ENCODE data around the gene GID4.
"Not testable (repeated sequence)": the region's sequence is repeated elsewhere in the genome, so short reads cannot be mapped to it uniquely, and the experiment has no call there.

The GID4 gene

DNA sequence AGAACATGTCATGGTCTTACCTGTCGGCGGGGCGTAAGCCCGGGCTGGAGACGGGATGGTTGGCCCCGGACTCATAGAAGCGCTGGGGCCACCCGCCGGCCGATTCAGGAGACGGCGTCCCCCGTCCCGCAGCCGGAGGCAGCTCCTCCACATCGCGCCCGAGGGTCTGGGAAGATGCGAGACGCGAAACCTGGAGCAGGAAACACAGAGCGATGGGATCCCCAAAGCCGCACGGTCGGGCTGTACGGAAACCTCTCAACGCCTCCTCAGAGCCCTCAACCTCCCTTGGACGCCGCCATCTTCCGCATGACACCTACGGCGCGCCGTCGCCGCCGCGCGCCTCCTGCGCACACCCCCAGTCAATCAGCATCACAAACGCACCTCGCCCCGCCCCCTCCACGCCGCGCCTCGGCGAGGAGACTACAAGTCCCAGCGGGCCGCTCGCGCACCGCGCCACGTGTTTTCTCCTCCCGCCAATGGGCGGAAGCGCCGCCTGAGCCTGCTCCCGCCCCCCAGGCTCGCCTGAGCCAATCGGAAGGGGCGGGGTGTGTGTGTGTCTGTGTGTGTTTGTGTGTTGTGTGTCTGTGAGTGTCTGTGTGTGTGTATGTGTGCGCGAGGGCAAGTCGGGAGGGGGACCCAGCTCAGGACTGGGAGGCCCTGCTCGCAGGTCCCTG, at the start of gene GID4, which contains the start of gene ATPAF2:
Gene GID4, plus strand, starts transcription at position 548 of the 674 bp plus-strand sequence. Its CDS starts 57 bp downstream, at position 605.
Gene ATPAF2, minus strand, starts transcription at position 308 of the 674 bp plus-strand sequence. Its CDS starts 155 bp downstream, at position 153.
- DNase-seq (ENCODE audit: low read depth): peak; percentile 98

DNA sequence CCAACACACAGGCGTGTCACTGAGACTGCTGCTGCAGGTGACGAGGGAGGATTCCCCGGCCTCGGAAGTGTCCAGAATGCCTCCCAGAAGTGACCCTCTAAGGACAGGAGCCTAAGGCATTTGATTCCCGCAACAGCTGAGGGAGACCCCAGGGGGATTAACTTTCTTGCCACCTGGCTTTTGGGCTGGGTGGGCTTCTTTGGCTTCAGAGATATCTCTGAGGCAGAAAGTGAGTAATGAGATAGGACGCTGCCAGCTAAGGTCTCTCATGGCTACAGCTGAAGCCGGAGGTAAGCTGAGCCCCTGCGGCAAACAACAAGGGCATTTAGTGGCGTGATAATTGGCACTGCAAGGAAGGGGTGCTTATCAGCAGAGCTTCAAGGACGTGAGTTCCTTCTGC, 49.6 kb upstream of the GID4 start:
- no peak for DNase-seq (ENCODE audit: low read depth)

GRCh38 chr17:17990282-17990681, 48.9 kb upstream of the GID4 start:
- no peak for DNase-seq (ENCODE audit: low read depth)

- DNase-seq (ENCODE audit: low read depth): no peak
Measured at GRCh38 chr17:17993366-17993765, 45.8 kb upstream of the GID4 start.

GRCh38 chr17:17993852-17994251, 45.4 kb upstream of the GID4 start:
- no peak for DNase-seq (ENCODE audit: low read depth)

- no peak for DNase-seq (ENCODE audit: low read depth)
Measured at GRCh38 chr17:17994271-17995069, 44.7 kb upstream of the GID4 start.

DNA sequence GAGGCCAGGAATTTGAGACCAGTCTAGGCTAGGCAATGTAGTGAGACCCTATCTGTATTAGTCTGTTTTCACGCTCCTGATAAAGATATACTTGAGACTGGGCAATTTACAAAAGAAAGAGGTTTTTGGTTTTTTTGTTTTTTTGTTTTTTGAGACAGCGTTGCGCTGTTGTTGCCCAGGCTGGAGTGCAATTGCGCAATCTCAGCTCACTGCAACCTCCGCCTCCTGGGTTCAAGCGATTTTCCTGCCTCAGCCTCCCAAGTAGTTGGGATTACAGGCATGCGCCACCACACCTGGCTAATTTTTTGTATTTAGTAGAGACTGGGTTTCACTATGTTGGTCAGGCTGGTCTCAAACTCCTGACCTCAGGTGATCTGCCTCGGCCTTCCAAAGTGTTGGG, 43.3 kb upstream of the GID4 start:
- DNase-seq (ENCODE audit: low read depth): not testable (repeated sequence)

- DNase-seq (ENCODE audit: low read depth): no peak
Measured at GRCh38 chr17:17998934-17999333, 40.3 kb upstream of the GID4 start.

DNA sequence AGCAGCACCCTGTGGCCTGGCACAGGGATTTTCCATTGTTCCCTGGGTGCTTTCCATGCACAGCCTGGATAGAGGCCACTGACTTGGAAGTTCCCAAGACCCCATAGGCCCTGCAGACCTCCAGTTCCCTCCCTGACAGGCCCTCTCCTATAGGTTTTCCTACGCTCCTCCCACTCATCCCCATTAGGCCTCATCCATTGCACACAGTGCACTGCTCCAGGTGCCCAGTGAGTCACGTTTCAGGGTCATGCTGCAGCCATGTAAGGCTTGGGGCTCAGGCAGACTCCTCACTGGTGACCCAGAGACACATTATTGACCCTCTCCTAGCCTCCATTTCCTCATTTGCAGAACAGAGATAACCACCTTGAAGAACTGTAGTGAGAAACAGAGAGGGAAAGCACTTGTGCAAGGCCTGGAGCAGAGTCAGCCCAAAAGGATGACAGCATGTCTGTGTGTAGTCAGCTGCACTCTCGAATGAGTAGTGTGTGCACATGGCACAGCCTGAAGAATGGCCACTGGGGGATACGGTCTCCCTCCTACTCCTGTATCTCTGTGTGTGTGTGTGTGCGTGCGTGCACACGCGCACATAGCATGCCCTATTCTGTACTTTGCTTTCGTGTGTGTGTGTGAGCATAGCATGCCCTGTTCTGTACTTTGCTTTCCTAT, 39.7 kb upstream of the GID4 start:
- DNase-seq (ENCODE audit: low read depth): no peak

DNA sequence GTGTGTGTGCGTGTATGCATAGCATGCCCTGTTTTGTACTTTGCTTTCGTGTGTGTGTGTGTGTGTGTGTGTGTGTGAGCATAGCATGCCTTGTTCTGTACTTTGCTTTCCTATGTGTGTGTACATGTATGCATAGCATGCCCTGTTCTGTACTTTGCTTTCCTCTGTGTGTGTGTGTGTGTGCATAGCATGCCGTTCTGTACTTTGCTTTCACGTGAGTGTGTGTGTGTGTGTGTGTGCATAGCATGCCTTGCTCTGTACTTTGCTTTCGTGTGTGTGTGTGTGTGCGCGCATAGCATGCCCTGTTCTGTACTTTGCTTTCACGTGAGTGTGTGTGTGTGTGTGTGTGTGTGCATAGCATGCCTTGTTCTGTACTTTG, 39.2 kb upstream of the GID4 start:
- no peak for DNase-seq (ENCODE audit: low read depth)

DNA sequence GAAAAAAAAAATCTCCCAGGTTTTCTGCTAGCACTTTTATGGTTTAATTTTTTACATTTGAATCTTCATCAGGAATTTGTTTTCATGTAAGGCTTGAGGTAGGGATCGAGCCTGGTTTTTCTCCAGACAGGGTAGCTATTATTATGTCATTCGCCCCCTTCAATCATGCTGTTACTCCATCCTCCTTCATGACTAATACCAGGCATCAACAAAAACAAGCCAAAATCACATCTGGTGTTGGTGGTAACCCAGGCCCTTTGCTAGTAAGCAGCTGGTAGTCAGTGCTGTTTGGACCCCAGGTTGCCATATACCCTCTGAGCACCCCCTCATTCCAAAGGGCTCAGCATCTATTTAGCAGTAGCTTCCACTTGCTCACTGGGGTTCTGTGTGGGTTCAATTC, 37.0 kb upstream of the GID4 start:
- DNase-seq (ENCODE audit: low read depth): no peak

DNA sequence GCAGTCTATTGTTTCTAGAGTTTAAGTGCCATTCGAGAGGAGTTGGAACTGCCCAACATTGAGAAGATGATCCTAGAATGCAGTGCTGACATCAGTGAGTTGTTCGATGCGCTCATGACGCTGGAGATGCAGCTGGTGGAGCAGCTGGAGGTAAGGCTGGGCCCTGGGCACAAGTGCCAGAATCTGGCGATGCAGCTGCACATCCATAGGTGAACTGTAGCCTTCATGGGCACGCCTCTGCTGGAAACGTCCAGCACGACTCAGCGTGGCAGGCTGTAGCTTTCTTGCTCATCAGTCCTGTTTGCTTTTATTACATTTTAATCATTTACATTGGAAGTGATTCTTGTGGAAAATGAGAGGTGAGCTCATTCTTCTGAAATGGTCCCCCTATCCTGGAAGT, 34.9 kb upstream of the GID4 start:
- DNase-seq (ENCODE audit: low read depth): no peak

DNA sequence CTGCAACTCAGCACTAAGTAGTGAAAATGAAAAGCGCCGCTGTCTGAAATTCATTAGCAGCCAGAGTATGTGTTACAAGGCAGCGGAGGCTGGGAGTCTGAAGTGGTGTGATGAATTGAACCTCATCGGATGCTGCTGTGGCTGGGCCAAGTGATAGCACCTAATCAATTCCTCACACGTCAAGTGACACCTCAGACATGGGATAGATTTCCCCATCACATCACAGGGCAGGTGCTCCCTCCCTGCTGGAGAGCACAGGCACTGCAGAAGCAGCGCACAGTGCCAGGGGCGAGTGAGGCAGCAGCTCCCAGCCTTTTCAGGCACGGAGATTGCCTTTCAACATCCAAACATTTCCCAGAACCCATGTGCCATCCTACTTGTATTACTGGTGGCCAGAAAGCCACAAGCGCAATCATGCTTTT, 34.3 kb upstream of the GID4 start:
- DNase-seq (ENCODE audit: low read depth): no peak

GRCh38 chr17:18005496-18005895, 33.7 kb upstream of the GID4 start:
- no peak for DNase-seq (ENCODE audit: low read depth)

DNA sequence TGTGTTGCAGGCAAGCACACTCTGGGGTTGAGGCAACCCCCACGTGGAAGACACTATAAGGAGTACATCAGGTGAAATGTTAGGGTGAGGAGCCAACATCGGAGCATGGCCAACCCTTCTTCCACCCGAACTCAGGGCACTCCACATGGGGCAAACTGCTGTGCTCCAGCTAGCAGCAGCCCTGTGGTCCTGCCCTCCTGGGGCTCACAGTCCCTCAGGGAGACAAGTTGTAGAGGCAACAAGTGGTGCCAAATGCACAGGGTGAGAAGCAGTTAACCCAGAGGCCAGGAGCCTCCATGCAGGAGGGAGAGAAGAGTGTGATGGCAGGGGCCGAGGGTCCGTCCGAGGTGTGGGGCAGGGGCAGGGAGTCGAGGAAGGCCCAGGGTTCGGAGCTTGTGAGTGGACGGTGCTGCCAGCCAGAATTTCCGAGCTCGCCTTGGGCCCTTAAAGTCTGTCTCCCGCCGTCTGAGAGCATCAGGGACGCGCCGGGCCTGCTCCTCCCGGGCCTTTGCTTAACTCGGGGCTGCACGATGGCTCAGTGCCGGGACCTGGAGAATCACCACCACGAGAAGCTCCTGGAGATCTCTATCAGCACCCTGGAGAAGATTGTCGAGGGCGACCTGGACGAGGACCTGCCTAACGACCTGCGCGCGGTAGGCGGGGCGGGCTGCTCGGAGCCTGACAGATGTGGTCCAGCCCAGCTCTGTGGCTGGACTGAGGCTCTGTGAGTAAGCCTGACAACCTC, 32.5 kb upstream of the GID4 start:
- no peak for DNase-seq (ENCODE audit: low read depth)

GRCh38 chr17:18008496-18009268, 30.5 kb upstream of the GID4 start:
- DNase-seq (ENCODE audit: low read depth): no peak

DNA sequence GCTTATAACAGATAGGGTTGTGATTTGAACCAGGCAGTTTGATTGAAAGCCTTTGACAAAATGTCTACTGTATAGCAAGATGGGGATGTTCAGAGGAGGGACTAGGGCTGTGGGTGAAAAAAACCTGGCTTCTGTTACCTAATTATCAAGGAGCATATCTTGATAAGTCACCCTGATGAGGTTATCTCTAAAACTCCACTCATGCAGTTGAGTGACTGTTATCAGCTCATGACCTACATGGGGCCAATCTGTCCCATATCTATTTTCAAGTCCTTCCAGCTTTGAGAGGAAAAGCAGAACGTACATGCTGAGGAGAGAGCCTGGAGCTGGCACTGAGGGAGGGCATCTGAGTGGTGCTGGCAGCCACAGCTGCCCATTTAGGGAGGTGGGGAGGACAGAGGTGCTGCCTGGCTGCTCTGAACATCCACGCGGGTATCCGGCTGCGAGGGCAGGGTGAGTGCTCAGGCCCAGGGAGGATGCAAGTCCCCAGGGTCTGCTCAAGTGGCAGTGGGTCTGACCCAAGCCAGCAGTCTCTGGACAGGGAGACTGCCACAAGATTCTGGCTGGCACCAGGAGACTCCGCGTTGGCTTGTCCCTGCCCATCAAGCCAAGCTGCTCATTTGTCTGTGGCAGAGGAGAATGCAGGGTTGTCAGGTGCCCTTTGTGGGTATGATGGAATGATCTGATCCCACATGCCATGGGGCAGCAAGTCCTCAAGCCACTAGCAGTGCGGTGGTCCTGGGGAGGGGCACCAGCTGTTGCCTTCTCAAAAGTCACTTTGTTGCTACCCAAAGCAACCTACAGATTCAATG, 29.4 kb upstream of the GID4 start:
- no peak for DNase-seq (ENCODE audit: low read depth)

- DNase-seq (ENCODE audit: low read depth): no peak
Measured at GRCh38 chr17:18011286-18011685, 27.9 kb upstream of the GID4 start.

DNA sequence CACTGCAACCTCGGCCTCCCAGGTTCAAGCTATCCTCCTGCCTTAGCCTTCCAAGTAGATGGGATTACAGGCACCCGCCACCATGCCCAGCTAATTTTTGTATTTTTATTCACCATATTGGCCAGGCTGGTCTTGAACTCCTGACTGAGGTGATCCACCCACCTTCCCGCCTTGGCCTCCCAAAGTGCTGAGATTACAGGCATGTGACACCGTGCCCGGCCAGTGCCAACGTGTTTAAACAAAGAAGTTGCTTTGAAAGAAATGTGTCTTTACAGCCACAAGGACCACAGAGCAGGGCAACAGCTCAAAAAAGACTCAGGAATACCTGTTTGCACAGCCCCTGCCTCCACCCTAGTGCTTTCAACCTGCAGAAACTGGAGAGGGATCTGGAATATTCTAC, 25.2 kb upstream of the GID4 start:
- no peak for DNase-seq (ENCODE audit: low read depth)

DNA sequence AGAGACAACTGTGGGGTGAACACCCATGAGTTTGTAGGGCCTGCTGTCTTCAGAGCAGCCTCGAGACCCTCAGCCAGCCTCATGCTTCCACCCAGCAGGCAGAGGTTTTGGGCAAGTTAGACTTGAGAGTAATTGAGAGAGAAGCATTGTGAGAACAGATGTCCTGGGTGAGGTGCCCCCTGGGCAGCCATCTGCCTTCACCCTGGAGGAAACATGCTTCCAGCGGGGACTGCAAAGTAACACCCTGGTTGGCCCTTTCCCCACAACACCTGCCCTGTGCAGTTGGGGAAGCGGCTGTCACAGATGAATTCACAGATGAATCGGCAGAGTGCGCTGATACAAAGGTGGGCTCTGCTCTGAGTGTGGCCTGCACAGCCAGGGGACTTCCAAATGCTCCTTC, 23.6 kb upstream of the GID4 start:
- DNase-seq (ENCODE audit: low read depth): no peak

DNA sequence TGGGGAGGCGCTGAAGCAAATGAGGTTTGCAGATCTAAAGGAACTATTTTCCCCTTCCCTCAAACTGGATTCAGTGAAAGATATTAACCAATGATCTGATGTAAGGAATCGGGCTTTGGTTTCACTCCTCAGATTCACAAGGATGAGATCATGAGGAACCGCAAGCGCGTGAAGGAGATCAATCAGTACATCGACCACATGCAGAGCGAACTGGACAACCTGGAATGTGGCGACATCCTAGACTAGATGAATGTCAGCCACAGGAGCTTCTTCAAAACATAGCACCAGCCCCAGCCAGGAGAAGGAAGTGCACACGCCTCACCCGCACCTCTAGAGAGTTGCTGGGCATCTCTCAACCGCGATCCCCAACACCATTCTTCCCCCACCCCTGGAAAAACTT, 22.8 kb upstream of the GID4 start:
- DNase-seq (ENCODE audit: low read depth): no peak

All from stromal cell of bone marrow (primary cell).